ENCODE measurements around the gene PSMD5. TPM values are rescaled to one million over a fixed set of nuclear protein-coding genes. Genes with fewer than 3 reads are reported as not detected.

Gene PSMD5
- total and polyA plus RNA-seq, 8 donors, result 14.8 to 39.1 (median 21.2) TPM

DNA sequence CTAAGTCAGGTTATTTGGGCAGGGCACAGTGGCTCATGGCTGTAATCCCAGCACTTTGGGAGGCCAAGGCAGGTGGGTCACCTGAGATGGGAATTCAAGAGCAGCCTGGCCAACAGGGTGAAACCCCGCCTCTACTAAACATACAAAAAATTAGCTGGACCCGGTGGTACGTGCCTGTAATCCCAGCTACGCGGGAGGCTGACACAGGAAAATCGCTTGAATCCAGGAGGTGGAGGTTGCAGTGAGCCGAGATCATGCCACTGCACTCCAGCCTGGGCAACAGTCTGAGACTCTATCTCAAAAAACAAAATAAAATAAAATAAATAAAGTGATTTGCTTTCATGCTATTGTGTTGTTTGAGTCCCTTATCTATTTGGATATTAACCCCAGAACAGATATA is 41.3 kb downstream of the PSMD5 start:
- no peaks in the 10 kb centered on the region for H3K27me3 ChIP-seq
- no peaks in the 10 kb centered on the region for H3K36me3 ChIP-seq
- no peak overlapping the region for H3K4me3 ChIP-seq
- WGBS, 5 donors, result 42 to 78% (median 55%) methylated on average over 7 of the region's 7 CpGs
- no peak for DNase-seq
- peaks cover 0 to 20% (median 10%) of the 10 kb centered on the region in 4 donors for H3K9me3 ChIP-seq
- TF ChIP-seq POLR2A (IDR thresholded peaks at IDR 0.05) (no peak), EP300 (IDR thresholded peaks at IDR 0.05) (no peak), POLR2AphosphoS5 (IDR thresholded peaks at IDR 0.05) (no peak)
- TF ChIP-seq, protein P1, sequence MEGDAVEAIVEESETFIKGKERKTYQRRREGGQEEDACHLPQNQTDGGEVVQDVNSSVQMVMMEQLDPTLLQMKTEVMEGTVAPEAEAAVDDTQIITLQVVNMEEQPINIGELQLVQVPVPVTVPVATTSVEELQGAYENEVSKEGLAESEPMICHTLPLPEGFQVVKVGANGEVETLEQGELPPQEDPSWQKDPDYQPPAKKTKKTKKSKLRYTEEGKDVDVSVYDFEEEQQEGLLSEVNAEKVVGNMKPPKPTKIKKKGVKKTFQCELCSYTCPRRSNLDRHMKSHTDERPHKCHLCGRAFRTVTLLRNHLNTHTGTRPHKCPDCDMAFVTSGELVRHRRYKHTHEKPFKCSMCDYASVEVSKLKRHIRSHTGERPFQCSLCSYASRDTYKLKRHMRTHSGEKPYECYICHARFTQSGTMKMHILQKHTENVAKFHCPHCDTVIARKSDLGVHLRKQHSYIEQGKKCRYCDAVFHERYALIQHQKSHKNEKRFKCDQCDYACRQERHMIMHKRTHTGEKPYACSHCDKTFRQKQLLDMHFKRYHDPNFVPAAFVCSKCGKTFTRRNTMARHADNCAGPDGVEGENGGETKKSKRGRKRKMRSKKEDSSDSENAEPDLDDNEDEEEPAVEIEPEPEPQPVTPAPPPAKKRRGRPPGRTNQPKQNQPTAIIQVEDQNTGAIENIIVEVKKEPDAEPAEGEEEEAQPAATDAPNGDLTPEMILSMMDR (IDR thresholded peaks at IDR 0.05), result no peak
- H3K27ac ChIP-seq, result no peak overlapping the region
- intact Hi-C loops (cut with DNase I; ENCODE audit: low total_unique reads), result no loop called here
- H3K4me1 ChIP-seq, result no peaks in the 10 kb centered on the region

DNA sequence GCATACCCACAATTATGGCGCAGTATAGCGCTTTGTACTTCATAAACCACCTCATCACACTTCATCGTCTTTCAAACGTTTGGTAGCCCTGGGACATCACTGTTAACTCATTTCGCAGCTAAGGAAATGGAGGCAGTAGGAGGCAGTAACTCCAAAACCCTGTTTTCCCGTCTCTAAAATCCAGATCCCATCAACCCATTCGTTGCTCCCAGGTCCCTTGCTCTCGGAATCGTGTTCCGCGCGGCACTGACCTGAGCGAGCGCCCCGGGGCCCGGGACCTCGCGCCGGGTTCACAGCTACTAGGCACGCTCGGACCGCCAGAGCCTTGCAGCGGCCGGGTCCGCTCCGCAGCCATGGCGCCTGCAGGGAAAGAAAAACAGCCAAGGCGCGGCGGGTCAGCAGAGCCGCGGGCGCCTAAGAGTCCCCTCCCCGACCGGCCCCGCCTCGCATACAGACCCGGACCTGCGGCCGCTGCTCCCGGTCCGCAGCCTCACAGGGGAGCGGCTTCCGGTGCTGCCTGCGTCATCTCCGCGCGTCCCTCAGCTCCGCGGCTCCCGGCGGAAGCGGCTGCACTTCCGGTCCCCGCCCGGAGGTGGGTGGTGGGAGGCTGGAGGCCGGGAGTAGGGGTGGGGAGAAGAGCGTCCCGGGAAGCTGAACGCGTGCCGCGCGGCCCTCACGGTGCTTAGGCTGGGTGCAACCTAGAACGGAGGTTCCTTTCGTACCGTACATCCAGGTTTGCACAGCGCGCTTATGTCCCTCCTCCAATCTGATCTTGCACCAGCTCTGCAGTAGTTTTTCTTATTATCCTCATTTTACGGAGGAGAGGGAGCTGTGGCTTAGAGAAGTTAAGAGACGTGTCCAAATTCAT is 49.6 kb downstream of the PSMD5 start, which contains the start of gene FBXW2:
Gene FBXW2, minus strand, starts transcription at position 519 of the 868 bp plus-strand sequence. CDS start 5,158 bp downstream, outside the sequence.
- peak; percentile 93 to 98 for DNase-seq
- Histone ChIP-seq H3K27ac (peak within 1 kb of the TSS; percentile 92 to 98 (median 96)), H3K4me1 (peaks cover 24 to 59% (median 45%) of the 10 kb centered on the region in 4 donors), H3K9me3 (no peaks in the 10 kb centered on the region), H3K4me3 (peak within 1 kb of the TSS; percentile 81 to 89 (median 84)), H3K36me3 (peaks cover 0 to 7% (median 6%) of the 10 kb centered on the region in 4 donors), H3K27me3 (no peaks in the 10 kb centered on the region)
- 0 to 1% (median 0%) methylated on average over 54 to 72 of the region's 72 CpGs for WGBS, 5 donors
- intact Hi-C loops (cut with DNase I; ENCODE audit: low total_unique reads), result no loop called here
- TF ChIP-seq, protein P1 (IDR thresholded peaks at IDR 0.05), result peak in 3 of 7 experiments; percentile 9 to 39 (median 9)
- TF ChIP-seq EP300 (IDR thresholded peaks at IDR 0.05) (no peak), POLR2A (IDR thresholded peaks at IDR 0.05) (peak in 2 of 4 donors; percentile 67 to 73), POLR2AphosphoS5 (IDR thresholded peaks at IDR 0.05) (peak; percentile 97 to 99 (median 98))

DNA sequence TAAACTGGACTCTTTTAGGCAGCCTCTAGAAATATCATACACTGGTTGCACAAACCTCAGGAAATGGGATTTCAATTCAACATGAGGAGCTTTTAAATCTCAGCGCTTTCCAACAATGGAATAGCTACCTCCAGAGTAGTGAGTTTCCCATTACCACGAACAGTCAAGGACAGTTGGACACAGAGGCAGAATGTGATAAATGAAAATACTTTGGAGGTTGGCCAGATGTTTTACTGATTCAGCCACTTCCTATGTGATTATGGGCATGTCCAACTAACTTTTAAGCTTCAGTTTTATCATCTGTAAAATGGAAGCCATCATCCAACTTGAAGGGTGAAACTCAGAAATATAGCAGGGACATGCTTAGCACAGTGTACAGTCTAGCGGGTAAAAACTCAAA is 51.6 kb downstream of the PSMD5 start:
- H3K36me3 ChIP-seq, result peaks cover 0 to 27% (median 25%) of the 10 kb centered on the region in 4 donors
- no peak for DNase-seq

DNA sequence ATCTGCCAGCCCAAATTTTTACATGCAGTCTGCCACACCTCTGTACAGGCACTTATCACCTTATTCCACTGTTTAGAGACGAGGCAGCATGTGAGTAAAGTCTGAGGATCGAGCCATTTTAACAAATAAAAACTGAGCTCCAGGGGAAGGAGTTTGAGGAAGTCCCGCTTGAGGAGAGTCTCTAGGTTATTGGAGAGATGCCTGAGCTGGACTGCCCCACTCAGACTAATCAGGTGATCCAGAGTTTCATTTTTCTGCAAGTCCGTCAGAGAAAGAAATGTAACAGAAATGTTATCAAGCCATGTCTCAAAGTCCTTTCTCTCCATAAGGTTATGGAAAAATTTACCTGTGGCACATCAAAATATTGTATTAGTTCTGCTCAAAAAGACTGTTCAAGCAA is 54.8 kb downstream of the PSMD5 start:
- no peak for TF ChIP-seq EP300 (IDR thresholded peaks at IDR 0.05)
- no peak for TF ChIP-seq POLR2AphosphoS5 (IDR thresholded peaks at IDR 0.05)
- no peak for TF ChIP-seq POLR2A (IDR thresholded peaks at IDR 0.05)
- 27 to 40% (median 33%) methylated on average over 4 of the region's 4 CpGs for WGBS, 5 donors
- Histone ChIP-seq H3K27me3 (no peaks in the 10 kb centered on the region), H3K9me3 (no peaks in the 10 kb centered on the region), H3K27ac (peak overlapping the region in 1 of 5 donors; percentile 32), H3K4me3 (no peak overlapping the region), H3K36me3 (peaks cover 0 to 49% (median 46%) of the 10 kb centered on the region in 4 donors), H3K4me1 (peaks cover 25 to 96% (median 57%) of the 10 kb centered on the region in 4 donors)
- intact Hi-C loops (cut with DNase I; ENCODE audit: low total_unique reads), result no loop called here
- DNase-seq, result no peak

More for the DNA sequence above, 51.6 kb downstream of the PSMD5 start:
- TF ChIP-seq POLR2A (IDR thresholded peaks at IDR 0.05) (no peak), EP300 (IDR thresholded peaks at IDR 0.05) (no peak), POLR2AphosphoS5 (IDR thresholded peaks at IDR 0.05) (no peak)
- TF ChIP-seq, protein P1 (IDR thresholded peaks at IDR 0.05), result no peak
- H3K4me3 ChIP-seq, result peak overlapping the region in 1 of 4 donors; percentile 89
- 71 to 83% (median 77%) methylated on average over 3 of the region's 3 CpGs for WGBS, 5 donors
- H3K4me1 ChIP-seq, result peaks cover 33 to 77% (median 57%) of the 10 kb centered on the region in 4 donors
- no peaks in the 10 kb centered on the region for H3K27me3 ChIP-seq
- no peak overlapping the region for H3K27ac ChIP-seq
- no peaks in the 10 kb centered on the region for H3K9me3 ChIP-seq
- intact Hi-C loops (cut with DNase I; ENCODE audit: low total_unique reads), result no loop called here
